ENCODE data around the gene SERPINE2. TPM values are rescaled to one million over a fixed set of nuclear protein-coding genes. Genes with fewer than 3 reads are reported as not detected.

The SERPINE2 gene
- total and polyA plus RNA-seq, 4 donors: 4.2 to 61.4 (median 11.7) TPM

DNA sequence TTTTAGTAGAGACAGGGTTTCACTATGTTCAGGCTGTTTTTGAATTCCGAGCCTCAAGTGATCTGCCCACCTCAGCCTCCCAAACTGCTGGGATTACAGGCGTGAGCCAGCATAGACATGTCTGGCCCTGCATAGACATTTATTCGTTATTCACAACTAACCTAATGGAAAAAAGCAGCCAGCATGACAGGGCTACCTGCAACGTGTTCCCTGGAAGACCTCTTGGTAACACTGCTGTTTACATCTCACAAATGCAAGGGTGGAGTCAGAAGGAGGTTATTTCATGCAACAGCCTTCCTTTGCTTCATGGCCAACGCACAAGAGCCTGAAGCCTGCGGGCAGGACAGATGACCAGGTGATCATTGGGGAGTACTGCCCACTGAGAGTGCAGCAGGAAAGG lies 9.2 kb downstream of the SERPINE2 start:
- TF ChIP-seq, protein P1, sequence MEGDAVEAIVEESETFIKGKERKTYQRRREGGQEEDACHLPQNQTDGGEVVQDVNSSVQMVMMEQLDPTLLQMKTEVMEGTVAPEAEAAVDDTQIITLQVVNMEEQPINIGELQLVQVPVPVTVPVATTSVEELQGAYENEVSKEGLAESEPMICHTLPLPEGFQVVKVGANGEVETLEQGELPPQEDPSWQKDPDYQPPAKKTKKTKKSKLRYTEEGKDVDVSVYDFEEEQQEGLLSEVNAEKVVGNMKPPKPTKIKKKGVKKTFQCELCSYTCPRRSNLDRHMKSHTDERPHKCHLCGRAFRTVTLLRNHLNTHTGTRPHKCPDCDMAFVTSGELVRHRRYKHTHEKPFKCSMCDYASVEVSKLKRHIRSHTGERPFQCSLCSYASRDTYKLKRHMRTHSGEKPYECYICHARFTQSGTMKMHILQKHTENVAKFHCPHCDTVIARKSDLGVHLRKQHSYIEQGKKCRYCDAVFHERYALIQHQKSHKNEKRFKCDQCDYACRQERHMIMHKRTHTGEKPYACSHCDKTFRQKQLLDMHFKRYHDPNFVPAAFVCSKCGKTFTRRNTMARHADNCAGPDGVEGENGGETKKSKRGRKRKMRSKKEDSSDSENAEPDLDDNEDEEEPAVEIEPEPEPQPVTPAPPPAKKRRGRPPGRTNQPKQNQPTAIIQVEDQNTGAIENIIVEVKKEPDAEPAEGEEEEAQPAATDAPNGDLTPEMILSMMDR (IDR thresholded peaks at IDR 0.05; ENCODE audit: control extremely low read depth, extremely low read depth): no peak
- H3K4me3 ChIP-seq: no peak overlapping the region

GRCh38 chr2:224027931-224028330 lies 11.2 kb downstream of the SERPINE2 start:
- ATAC-seq (ENCODE audit: insufficient read depth, low FRiP score) (no peak), DNase-seq (no peak)
- Histone ChIP-seq H3K9me3 (ENCODE audit: control insufficient read depth in 4 of 4, insufficient read depth in 3 of 4, low read length in 3 of 4) (peaks cover 0 to 5% (median 0%) of the 10 kb centered on the region in 4 donors), H3K4me1 (ENCODE audit: control insufficient read depth in 5 of 5, insufficient read depth in 5 of 5, low read length in 5 of 5) (no peaks in the 10 kb centered on the region), H3K36me3 (ENCODE audit: control insufficient read depth in 4 of 4, insufficient read depth in 4 of 4, low read length in 4 of 4) (peaks cover 0 to 6% (median 3%) of the 10 kb centered on the region in 4 donors), H3K27ac (ENCODE audit: low read depth in 1 of 2, low read length in 1 of 2) (no peak overlapping the region), H3K4me3 (no peak overlapping the region), H3K27me3 (ENCODE audit: control insufficient read depth in 3 of 3, insufficient read depth in 3 of 3, low read length in 2 of 3) (no peaks in the 10 kb centered on the region), H3K9ac (ENCODE audit: insufficient read depth in 1 of 2, low read length in 2 of 2) (no peak overlapping the region)
- TF ChIP-seq, protein P1 (IDR thresholded peaks at IDR 0.05; ENCODE audit: control extremely low read depth, extremely low read depth): no peak
- whole genome bisulfite sequencing, 2 donors: 79 to 86% methylated on average over 5 of the region's 5 CpGs

More for the DNA sequence above, 9.2 kb downstream of the SERPINE2 start:
- peaks cover 0 to 6% (median 3%) of the 10 kb centered on the region in 4 donors for H3K36me3 ChIP-seq (ENCODE audit: control insufficient read depth in 4 of 4, insufficient read depth in 4 of 4, low read length in 4 of 4)
- WGBS, 2 donors: 90 to 93% methylated on average over 6 of the region's 6 CpGs
- ATAC-seq (ENCODE audit: insufficient read depth, low FRiP score) (no peak), DNase-seq (no peak)
- H3K4me1 ChIP-seq (ENCODE audit: control insufficient read depth in 5 of 5, insufficient read depth in 5 of 5, low read length in 5 of 5): no peaks in the 10 kb centered on the region
- no peaks in the 10 kb centered on the region for H3K27me3 ChIP-seq (ENCODE audit: control insufficient read depth in 3 of 3, insufficient read depth in 3 of 3, low read length in 2 of 3)
- no peak overlapping the region for H3K27ac ChIP-seq (ENCODE audit: low read depth in 1 of 2, low read length in 1 of 2)
- peaks cover 0 to 5% (median 0%) of the 10 kb centered on the region in 4 donors for H3K9me3 ChIP-seq (ENCODE audit: control insufficient read depth in 4 of 4, insufficient read depth in 3 of 4, low read length in 3 of 4)
- no peak overlapping the region for H3K9ac ChIP-seq (ENCODE audit: insufficient read depth in 1 of 2, low read length in 2 of 2)

GRCh38 chr2:224027070-224027469 lies 12.0 kb downstream of the SERPINE2 start:
- Histone ChIP-seq H3K9me3 (ENCODE audit: control insufficient read depth in 4 of 4, insufficient read depth in 3 of 4, low read length in 3 of 4) (peaks cover 0 to 5% (median 0%) of the 10 kb centered on the region in 4 donors), H3K27ac (ENCODE audit: low read depth in 1 of 2, low read length in 1 of 2) (no peak overlapping the region), H3K27me3 (ENCODE audit: control insufficient read depth in 3 of 3, insufficient read depth in 3 of 3, low read length in 2 of 3) (no peaks in the 10 kb centered on the region), H3K4me1 (ENCODE audit: control insufficient read depth in 5 of 5, insufficient read depth in 5 of 5, low read length in 5 of 5) (no peaks in the 10 kb centered on the region), H3K36me3 (ENCODE audit: control insufficient read depth in 4 of 4, insufficient read depth in 4 of 4, low read length in 4 of 4) (peaks cover 0 to 6% (median 3%) of the 10 kb centered on the region in 4 donors), H3K9ac (ENCODE audit: insufficient read depth in 1 of 2, low read length in 2 of 2) (no peak overlapping the region), H3K4me3 (no peak overlapping the region)
- WGBS, 2 donors: 71 to 85% methylated on average over 5 of the region's 5 CpGs
- ATAC-seq (ENCODE audit: insufficient read depth, low FRiP score) (no peak), DNase-seq (no peak)
- TF ChIP-seq, protein P1 (IDR thresholded peaks at IDR 0.05; ENCODE audit: control extremely low read depth, extremely low read depth): no peak

GRCh38 chr2:224025874-224026273 lies 13.2 kb downstream of the SERPINE2 start:
- Histone ChIP-seq H3K27me3 (ENCODE audit: control insufficient read depth in 3 of 3, insufficient read depth in 3 of 3, low read length in 2 of 3) (no peaks in the 10 kb centered on the region), H3K4me3 (no peak overlapping the region), H3K36me3 (ENCODE audit: control insufficient read depth in 4 of 4, insufficient read depth in 4 of 4, low read length in 4 of 4) (peaks cover 0 to 4% (median 1%) of the 10 kb centered on the region in 4 donors), H3K9me3 (ENCODE audit: control insufficient read depth in 4 of 4, insufficient read depth in 3 of 4, low read length in 3 of 4) (peaks cover 0 to 1% (median 0%) of the 10 kb centered on the region in 4 donors), H3K4me1 (ENCODE audit: control insufficient read depth in 5 of 5, insufficient read depth in 5 of 5, low read length in 5 of 5) (no peaks in the 10 kb centered on the region), H3K27ac (ENCODE audit: low read depth in 1 of 2, low read length in 1 of 2) (no peak overlapping the region), H3K9ac (ENCODE audit: insufficient read depth in 1 of 2, low read length in 2 of 2) (no peak overlapping the region)
- TF ChIP-seq, protein P1 (IDR thresholded peaks at IDR 0.05; ENCODE audit: control extremely low read depth, extremely low read depth): no peak
- ATAC-seq (ENCODE audit: insufficient read depth, low FRiP score): no peak
- DNase-seq: no peak
- 24 to 54% methylated on average over 7 of the region's 7 CpGs for WGBS, 2 donors

Data from lung (tissue), 12 donors.